NT2/D1 (cell line): ENCODE data around the gene OR52E4.

ENCODE experiments used
- SUZ12 ChIP-seq: IDR thresholded peaks from 2 replicates; pipeline ENCODE4 v1.6.1; 2011; ENCODE audit not compliant: insufficient read length, insufficient read depth; ENCODE audit errors: extremely low read depth
- ZNF274 ChIP-seq: IDR thresholded peaks from 2 replicates; pipeline ENCODE4 v1.6.1; 2011; ENCODE audit warnings: mild to moderate bottlenecking, low read depth, low read length

DNA sequence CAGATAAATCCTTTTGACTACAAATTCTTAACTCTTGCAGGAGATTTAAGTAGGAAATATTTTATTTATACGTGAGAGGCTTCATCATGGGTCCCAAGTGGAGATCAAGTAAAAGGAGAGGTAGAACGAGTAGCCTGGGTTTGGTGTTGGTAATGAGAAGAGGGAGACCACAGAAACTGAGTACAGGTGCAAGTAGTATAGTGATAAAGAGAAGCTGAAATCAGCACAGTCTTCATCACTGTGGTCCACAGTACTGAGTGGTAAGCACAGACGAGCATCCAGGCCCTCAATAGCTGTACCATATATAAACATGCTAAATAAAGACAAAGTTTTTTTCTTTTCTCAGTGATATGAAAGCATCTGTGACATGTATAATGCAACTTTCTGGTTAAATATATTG is 6.7 kb downstream of the OR52E4 start:
- TF ChIP-seq SUZ12: no peak
- TF ChIP-seq ZNF274: no peak
